ENCODE results near the gene LITAF.

DNA sequence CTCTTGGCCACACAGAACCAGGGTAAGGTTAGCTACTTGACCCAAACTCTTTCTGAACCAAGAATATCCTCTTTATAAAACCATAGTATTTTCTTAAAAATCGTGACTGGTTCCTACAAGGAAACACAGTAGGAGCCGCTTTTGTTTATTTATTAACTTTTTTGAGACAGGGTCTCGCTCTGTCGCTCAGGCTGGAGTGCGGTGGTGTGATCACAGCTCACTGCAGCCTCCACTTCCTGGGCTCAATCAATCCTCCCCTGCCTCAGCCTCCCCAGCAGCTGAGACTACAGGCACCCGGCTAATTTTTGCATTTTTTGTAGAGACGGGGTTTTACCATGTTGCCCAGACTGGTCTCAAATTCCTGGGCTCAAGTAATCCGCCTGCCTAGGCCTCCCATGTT lies 14.7 kb upstream of the LITAF start:
- TF ChIP-seq EZH2 (IDR thresholded peaks at IDR 0.05; ENCODE audit: borderline replicate concordance, low read length), result no peak
- TF ChIP-seq, protein P1, sequence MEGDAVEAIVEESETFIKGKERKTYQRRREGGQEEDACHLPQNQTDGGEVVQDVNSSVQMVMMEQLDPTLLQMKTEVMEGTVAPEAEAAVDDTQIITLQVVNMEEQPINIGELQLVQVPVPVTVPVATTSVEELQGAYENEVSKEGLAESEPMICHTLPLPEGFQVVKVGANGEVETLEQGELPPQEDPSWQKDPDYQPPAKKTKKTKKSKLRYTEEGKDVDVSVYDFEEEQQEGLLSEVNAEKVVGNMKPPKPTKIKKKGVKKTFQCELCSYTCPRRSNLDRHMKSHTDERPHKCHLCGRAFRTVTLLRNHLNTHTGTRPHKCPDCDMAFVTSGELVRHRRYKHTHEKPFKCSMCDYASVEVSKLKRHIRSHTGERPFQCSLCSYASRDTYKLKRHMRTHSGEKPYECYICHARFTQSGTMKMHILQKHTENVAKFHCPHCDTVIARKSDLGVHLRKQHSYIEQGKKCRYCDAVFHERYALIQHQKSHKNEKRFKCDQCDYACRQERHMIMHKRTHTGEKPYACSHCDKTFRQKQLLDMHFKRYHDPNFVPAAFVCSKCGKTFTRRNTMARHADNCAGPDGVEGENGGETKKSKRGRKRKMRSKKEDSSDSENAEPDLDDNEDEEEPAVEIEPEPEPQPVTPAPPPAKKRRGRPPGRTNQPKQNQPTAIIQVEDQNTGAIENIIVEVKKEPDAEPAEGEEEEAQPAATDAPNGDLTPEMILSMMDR (conservative IDR thresholded peaks at IDR 0.05 in 1 of 2, IDR thresholded peaks at IDR 0.05 in 1 of 2; ENCODE audit: extremely low read depth in 1 of 2, insufficient read depth in 1 of 2, low read depth in 1 of 2, low read length in 2 of 2), result no peak

Measured in mammary epithelial cell (primary cell).